HEK293T (cell line): ENCODE results near the gene HOXA5.

Experiments
- CTCF ChIA-PET: fragments of 350-600 bp; formaldehyde crosslinking; extraction: SDS; loops from one replicate; lab custom pipeline; 2021; ENCODE audit warnings: antibody characterized with exemption, inconsistent platforms; lab: Yijun Ruan, JAX
- POLR2A ChIA-PET: fragments of 350-600 bp; formaldehyde crosslinking; extraction: SDS; loops from one replicate; lab custom pipeline; 2020; ENCODE audit warnings: antibody characterized with exemption, inconsistent platforms; lab: Yijun Ruan, JAX
- DNase-seq: peaks from one replicate; pipeline ENCODE4 v3.0.0; 2012; ENCODE audit warnings: mixed read lengths; ENCODE audit errors: extremely low spot score
- ARNT ChIP-seq: fragments of 450-650 bp; IDR thresholded peaks from 2 replicates; pipeline ENCODE4 v1.6.1; 2017; ENCODE audit warnings: mild to moderate bottlenecking
- BHLHE40 ChIP-seq: fragments of 450-650 bp; IDR thresholded peaks from 2 replicates; pipeline ENCODE4 v1.6.1; 2016; ENCODE audit warnings: mild to moderate bottlenecking, moderate library complexity, borderline replicate concordance
- CTBP1 ChIP-seq: fragments of 450-650 bp; IDR thresholded peaks from 2 replicates; pipeline ENCODE4 v1.6.1; 2016; ENCODE audit warnings: borderline replicate concordance
- ELF4 ChIP-seq: fragments of 450-650 bp; IDR thresholded peaks from 2 replicates; pipeline ENCODE4 v1.6.1; 2017; ENCODE audit warnings: antibody characterized with exemption
- FOXA1 ChIP-seq: fragments of 450-650 bp; IDR thresholded peaks from 2 replicates; pipeline ENCODE4 v1.6.1; 2016; ENCODE audit warnings: mild to moderate bottlenecking
- FOXK2 ChIP-seq: fragments of 450-650 bp; IDR thresholded peaks from 2 replicates; pipeline ENCODE4 v1.6.1; 2016; ENCODE audit warnings: mild to moderate bottlenecking
- FOXM1 ChIP-seq: fragments of 450-650 bp; IDR thresholded peaks from 2 replicates; pipeline ENCODE4 v1.6.1; 2017; ENCODE audit warnings: mild to moderate bottlenecking, borderline replicate concordance
- HDGF ChIP-seq: fragments of 450-650 bp; IDR thresholded peaks from 2 replicates; pipeline ENCODE4 v1.6.1; 2017; ENCODE audit warnings: antibody characterized with exemption, borderline replicate concordance
- L3MBTL2 ChIP-seq: fragments of 450-650 bp; conservative IDR thresholded peaks from 2 replicates; pipeline ENCODE4 v1.6.1; 2016; ENCODE audit warnings: mild to moderate bottlenecking
- LEF1 ChIP-seq: fragments of 450-650 bp; IDR thresholded peaks from 2 replicates; pipeline ENCODE4 v1.6.1; 2017; ENCODE audit warnings: mild to moderate bottlenecking, borderline replicate concordance
- NFRKB ChIP-seq: fragments of 450-650 bp; IDR thresholded peaks from 2 replicates; pipeline ENCODE4 v1.6.1; 2016; ENCODE audit warnings: mild to moderate bottlenecking, moderate library complexity
- PKNOX1 ChIP-seq: fragments of 450-650 bp; IDR thresholded peaks from 2 replicates; pipeline ENCODE4 v1.6.1; 2016
- SP1 ChIP-seq: fragments of 450-650 bp; IDR thresholded peaks from 2 replicates; pipeline ENCODE4 v1.6.1; 2017
- SUZ12 ChIP-seq: fragments of 450-650 bp; IDR thresholded peaks from 2 replicates; pipeline ENCODE4 v1.6.1; 2016; ENCODE audit warnings: mild to moderate bottlenecking
- TARDBP ChIP-seq: fragments of 450-650 bp; IDR thresholded peaks from 2 replicates; pipeline ENCODE4 v1.6.1; 2016

Gene HOXA5

GRCh38 chr7:27149842-27150567, 6.5 kb upstream of the HOXA5 start:
- ChIA-PET CTCF (interaction anchor here (0.8 to 2.0 kb wide), 6 partner anchors 8 to 52 kb away, joined by 3 to 10 read pairs (median 4); no protein-coding TSS in a partner anchor), POLR2A (interaction anchor here (0.7 to 17.5 kb wide), 18 partner anchors 9 to 956 kb away, joined by 3 to 367 read pairs (median 6); partner anchors contain the start of genes HOXA1, HOXA10, HOXA11 and HOXA4)
- TF ChIP-seq FOXA1 (no peak), NFRKB (no peak), FOXK2 (no peak), HDGF (no peak), ELF4 (no peak), BHLHE40 (no peak), SP1 (no peak), L3MBTL2 (no peak)
- DNase-seq, result no peak

DNA sequence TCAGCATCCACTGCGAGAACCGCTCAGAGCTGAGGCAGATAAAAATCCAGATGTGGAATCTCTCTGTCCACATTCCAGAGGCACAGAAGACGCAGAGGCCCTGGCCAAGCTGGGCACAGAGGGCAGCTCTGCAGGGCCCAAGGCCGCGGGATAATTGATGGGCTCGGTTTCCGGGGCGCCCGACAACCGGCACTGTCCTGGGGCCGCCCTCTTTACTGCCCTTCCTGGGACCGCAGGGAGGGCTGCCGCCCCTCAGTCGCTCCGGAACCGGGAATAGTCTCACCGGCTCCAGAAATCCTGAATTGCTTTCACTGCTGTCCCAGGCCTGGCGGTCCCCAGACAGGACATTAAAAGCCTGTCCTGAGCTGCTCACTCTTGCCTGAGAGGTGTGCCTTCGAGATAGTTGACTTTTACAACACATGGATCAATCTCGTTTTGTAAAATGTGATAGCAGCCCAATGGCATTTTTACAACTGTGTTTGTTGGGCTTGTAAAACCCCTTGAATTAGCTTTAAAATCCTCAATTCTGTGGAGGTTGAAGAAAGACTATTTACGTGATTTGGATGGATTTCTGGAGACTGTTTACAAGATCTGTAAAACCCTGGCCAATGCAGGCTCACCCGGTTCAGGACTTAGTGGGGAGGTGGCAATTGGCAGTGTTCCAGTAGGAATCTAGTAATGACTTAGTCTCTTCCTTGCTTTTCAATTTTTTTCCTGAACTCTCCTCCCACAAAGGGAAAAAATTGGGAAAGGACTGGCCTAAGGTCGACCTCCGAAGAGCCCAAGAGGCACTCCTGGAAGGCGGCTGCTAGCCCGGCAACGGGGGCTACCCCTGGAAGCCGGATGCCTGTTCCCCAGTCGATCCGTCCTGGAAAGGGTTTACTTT, 5.5 kb upstream of the HOXA5 start:
- ChIA-PET CTCF (interaction anchor here (0.7 to 2.0 kb wide), 5 partner anchors 12 to 784 kb away, joined by 3 to 10 read pairs (median 4); no protein-coding TSS in a partner anchor), POLR2A (interaction anchor here (0.7 to 17.5 kb wide), 20 partner anchors 8 to 952 kb away, joined by 3 to 367 read pairs (median 6); partner anchors contain the start of genes CBX3, HNRNPA2B1, HOXA10 and HOXA11)
- no peak for DNase-seq
- TF ChIP-seq HDGF, result no peak
- TF ChIP-seq ARNT, result peak; percentile 44; the same call in 1 of the 2 replicates
- no peak for TF ChIP-seq TARDBP
- no peak; the same call in 1 of the 2 replicates for TF ChIP-seq L3MBTL2
- no peak for TF ChIP-seq ELF4
- TF ChIP-seq PKNOX1, result peak; percentile 86
- TF ChIP-seq CTBP1, result peak; percentile 68; the same call in 1 of the 2 replicates

- CTCF ChIA-PET, result interaction anchor here (0.7 to 0.9 kb wide), 2 partner anchors 13 to 783 kb away, joined by 3 to 4 read pairs; no protein-coding TSS in a partner anchor
- POLR2A ChIA-PET, result interaction anchor here (0.7 to 17.5 kb wide), 15 partner anchors 7 to 951 kb away, joined by 3 to 367 read pairs (median 7); partner anchors contain the start of genes CBX3, HNRNPA2B1, HOXA10 and HOXA11
- DNase-seq, result no peak
- TF ChIP-seq FOXA1 (no peak), FOXM1 (no peak), ARNT (no peak), HDGF (no peak), SUZ12 (no peak), PKNOX1 (no peak), CTBP1 (no peak), ELF4 (no peak), TARDBP (no peak), NFRKB (no peak), LEF1 (no peak), SP1 (no peak), BHLHE40 (no peak), FOXK2 (no peak), L3MBTL2 (no peak)
Measured at GRCh38 chr7:27148031-27148755, 4.7 kb upstream of the HOXA5 start.

DNA sequence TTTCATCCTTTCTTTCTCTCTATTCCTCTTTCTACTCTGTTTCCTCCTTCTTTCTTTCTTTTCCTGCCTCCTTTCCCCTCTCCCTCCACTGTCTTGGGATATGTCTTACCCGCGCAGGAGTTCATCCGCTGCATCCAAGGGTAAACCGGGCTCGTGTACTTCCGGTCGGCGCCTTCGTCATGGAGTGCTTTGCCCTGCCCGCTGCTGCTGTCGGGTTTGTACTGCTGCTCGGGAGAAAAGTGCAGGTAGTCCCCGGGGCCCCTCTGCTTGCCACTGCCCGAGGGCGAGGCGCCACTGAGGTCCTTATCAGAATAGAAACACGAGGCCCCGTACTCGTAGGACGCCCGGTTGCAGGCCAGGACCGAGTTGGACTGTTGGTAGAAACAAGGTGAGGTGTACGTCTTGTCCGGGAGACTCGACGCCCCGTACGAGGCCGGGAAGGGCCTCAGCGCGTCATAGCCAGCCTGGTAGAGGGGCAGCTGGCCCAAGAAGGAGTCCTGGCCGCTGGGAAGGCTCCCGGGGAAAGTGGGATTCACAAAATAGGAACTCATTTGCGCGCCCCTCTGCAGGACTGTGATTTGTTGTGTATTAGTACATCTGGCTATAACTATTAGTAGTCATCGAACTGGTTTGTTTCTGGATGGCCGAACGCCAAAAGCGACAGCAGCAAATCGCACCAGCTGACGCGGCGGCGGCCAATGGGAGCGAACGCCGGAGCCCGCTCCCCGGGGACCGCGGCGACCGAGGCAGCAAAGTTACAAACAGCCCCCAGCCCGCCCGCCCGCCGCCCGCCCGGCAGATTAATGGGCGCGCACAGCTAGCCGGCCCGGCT, 3.9 kb upstream of the HOXA5 start, which contains the start of gene HOXA6:
Gene HOXA6 (minus strand): TSS at position 576 of the 832 bp plus-strand sequence. CDS start 25 bp downstream, at position 551.
- ChIA-PET POLR2A (interaction anchor here (1.2 to 17.5 kb wide), 13 partner anchors 7 to 951 kb away, joined by 4 to 367 read pairs (median 7); partner anchors contain the start of genes CBX3, HNRNPA2B1, HOXA10 and HOXA11), CTCF (interaction anchor here (0.7 to 4.9 kb wide), 3 partner anchors 13 to 424 kb away, joined by 3 to 20 read pairs (median 3); no protein-coding TSS in a partner anchor)
- no peak for DNase-seq

More for the DNA sequence above, 3.9 kb upstream of the HOXA5 start, which contains the start of gene HOXA6:
- TF ChIP-seq SP1 (no peak), ARNT (0 out of 2 replicates have a peak, but pooled peaks have one; percentile 11), L3MBTL2 (peak; percentile 52), FOXM1 (no peak)
